ENCODE data around the gene WWOX.

DNA sequence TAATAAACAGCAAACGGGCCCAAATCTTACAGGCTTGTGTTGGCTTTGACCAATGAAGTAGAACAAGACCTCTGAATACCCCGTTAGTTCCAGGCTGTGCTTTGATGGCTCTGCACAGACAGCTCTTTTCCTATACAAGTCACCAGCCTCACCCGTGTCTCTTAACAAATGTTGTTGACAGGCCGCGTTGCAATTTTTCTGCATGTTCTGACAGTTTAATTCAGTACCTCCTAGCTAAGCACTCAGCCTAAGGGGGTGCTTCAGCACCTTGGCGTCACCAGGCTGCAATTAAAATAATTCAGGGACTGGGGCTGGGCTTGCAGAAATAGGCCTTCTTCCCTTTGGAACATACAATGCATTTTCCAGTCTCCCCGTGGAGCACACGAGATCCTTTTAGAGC is 1001.0 kb downstream of the WWOX start:
- no peak for TF ChIP-seq FOS (IDR thresholded peaks at IDR 0.05; ENCODE audit: borderline replicate concordance, insufficient read depth, low read length)
- TF ChIP-seq POLR2AphosphoS5 (IDR thresholded peaks at IDR 0.05; ENCODE audit: insufficient read depth, low read depth, low read length), result no peak
- no peak for TF ChIP-seq POLR2A (IDR thresholded peaks at IDR 0.05; ENCODE audit: low read depth, low read length)
- no peak for TF ChIP-seq EZH2 (IDR thresholded peaks at IDR 0.05; ENCODE audit: borderline replicate concordance, low read depth, low read length, severe bottlenecking)
- TF ChIP-seq, protein P1, sequence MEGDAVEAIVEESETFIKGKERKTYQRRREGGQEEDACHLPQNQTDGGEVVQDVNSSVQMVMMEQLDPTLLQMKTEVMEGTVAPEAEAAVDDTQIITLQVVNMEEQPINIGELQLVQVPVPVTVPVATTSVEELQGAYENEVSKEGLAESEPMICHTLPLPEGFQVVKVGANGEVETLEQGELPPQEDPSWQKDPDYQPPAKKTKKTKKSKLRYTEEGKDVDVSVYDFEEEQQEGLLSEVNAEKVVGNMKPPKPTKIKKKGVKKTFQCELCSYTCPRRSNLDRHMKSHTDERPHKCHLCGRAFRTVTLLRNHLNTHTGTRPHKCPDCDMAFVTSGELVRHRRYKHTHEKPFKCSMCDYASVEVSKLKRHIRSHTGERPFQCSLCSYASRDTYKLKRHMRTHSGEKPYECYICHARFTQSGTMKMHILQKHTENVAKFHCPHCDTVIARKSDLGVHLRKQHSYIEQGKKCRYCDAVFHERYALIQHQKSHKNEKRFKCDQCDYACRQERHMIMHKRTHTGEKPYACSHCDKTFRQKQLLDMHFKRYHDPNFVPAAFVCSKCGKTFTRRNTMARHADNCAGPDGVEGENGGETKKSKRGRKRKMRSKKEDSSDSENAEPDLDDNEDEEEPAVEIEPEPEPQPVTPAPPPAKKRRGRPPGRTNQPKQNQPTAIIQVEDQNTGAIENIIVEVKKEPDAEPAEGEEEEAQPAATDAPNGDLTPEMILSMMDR (IDR thresholded peaks at IDR 0.05; ENCODE audit: extremely low read depth in 1 of 2, insufficient read depth in 1 of 2, low read depth in 1 of 2, low read length in 2 of 2), result no peak
- TF ChIP-seq, protein P2, sequence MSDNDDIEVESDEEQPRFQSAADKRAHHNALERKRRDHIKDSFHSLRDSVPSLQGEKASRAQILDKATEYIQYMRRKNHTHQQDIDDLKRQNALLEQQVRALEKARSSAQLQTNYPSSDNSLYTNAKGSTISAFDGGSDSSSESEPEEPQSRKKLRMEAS (IDR thresholded peaks at IDR 0.05; ENCODE audit: insufficient read depth, insufficient read length), result no peak
- TF ChIP-seq MYC (IDR thresholded peaks at IDR 0.05; ENCODE audit: low read depth, low read length), result no peak
- no peak for TF ChIP-seq JUN (IDR thresholded peaks at IDR 0.05; ENCODE audit: borderline replicate concordance, insufficient read depth, insufficient read length, low read depth)
